Stimulated activated effector memory CD8-positive, alpha-beta T cell treated with anti-CD3 and anti-CD28 coated beads, Interleukin-12 subunit alpha, Interleukin-12 subunit beta, amount 100 ng/mL, for 72 hours (primary cell): ENCODE results near the gene SLC22A23.

ENCODE experiments used
- ATAC-seq: fragments of 150-1000 bp; cut with Tn5 transposase; 2 replicates; pipeline ENCODE4 v1.10.0; 2021
- DNase-seq, 2 donors: peaks; one replicate each; pipeline ENCODE4 v3.0.0; 2021 to 2022; ENCODE audit warnings: low spot score in 2 of 2
- H3K27ac Mint-ChIP-seq: one replicate; pipeline ENCODE4 v1.8.0; 2022; ENCODE audit warnings: mild to moderate bottlenecking, mixed read lengths
- H3K36me3 Mint-ChIP-seq: one replicate; pipeline ENCODE4 v1.8.0; 2022; ENCODE audit warnings: mild to moderate bottlenecking, mixed read lengths
- H3K4me1 Mint-ChIP-seq: one replicate; pipeline ENCODE4 v1.8.0; 2022; ENCODE audit warnings: mixed read lengths
- H3K4me3 Mint-ChIP-seq: one replicate; pipeline ENCODE4 v1.8.0; 2022; ENCODE audit warnings: mild to moderate bottlenecking, mixed read lengths
- H3K9me3 Mint-ChIP-seq: one replicate; pipeline ENCODE4 v1.8.0; 2022; ENCODE audit warnings: mixed read lengths

Gene SLC22A23

DNA sequence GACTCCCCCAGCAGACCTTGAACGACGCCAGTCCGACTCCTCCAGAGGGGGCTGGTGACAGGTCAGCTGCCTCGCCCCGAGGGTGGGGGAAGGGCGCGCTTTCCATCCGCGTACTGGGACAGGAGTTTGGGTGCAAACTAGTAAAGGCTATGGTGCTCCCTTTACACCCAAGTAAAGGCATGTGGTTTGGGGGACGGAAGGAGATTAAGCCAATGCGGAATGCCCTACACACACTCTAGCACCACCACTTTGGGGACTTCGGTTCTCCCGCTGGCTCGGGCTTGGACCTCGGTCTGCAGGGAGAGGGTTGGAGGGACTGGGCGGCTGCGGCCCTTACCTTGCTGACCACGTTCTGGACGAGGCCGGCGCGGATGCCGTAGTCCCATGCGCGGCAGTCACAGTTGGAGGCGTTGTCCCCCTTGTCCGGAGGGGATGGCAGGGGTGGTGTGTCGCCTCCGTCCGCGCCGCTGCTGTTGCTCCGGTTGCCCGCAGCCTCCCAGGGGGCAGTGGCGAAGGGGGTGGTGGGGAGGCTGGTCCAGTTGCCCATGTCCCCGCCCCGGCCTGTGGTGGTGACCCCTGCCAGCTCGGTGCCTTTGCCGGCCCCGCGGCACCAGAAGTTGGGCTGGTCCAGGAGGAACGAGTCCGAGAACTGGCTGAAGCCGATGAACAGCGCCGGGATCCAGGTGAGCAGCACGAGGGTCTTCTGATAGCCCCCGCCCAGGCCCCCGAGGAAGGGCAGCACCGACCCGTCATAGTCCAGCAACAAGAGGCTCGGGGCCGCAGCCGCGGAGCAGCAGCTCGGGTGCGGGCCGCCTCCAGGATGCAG, 1.1 kb downstream of the SLC22A23 start:
- no peaks in the 10 kb centered on the region for H3K36me3 Mint-ChIP-seq
- ATAC-seq (no peak), DNase-seq (peak in 1 of 2 donors; percentile 54)
- no peak overlapping the region for H3K4me3 Mint-ChIP-seq
- no peaks in the 10 kb centered on the region for H3K9me3 Mint-ChIP-seq
- H3K27ac Mint-ChIP-seq: no peak overlapping the region
- peaks cover 9% of the 10 kb centered on the region for H3K4me1 Mint-ChIP-seq

DNA sequence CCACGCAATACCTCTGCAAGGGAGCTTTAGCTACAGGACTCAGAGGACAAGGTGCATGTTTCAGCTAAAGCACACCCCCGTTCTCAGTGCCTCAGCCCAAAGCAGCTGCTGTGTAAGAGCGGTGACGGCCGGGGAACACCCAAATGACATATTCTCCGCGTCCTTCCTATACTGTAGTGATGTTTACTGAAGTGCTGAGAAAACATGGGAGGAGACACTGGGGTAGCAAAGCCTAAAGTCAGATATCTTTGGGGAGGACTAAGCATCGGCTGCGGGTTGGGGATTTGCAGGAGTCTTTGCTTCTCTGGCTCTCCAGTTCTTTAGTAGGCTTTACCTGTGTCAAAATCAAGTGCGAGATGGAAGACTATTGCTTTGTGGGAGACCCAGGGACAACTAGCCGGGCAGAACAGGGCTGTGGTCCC, 1.7 kb downstream of the SLC22A23 start:
- ATAC-seq: no peak

GRCh38 chr6:3454273-3455010, 2.4 kb downstream of the SLC22A23 start:
- H3K27ac Mint-ChIP-seq: no peak overlapping the region
- no peaks in the 10 kb centered on the region for H3K36me3 Mint-ChIP-seq
- H3K9me3 Mint-ChIP-seq: no peaks in the 10 kb centered on the region
- no peak overlapping the region for H3K4me3 Mint-ChIP-seq
- DNase-seq (no peak), ATAC-seq (no peak)
- H3K4me1 Mint-ChIP-seq: peaks cover 9% of the 10 kb centered on the region

More for the DNA sequence above, 1.7 kb downstream of the SLC22A23 start:
- Mint-ChIP-seq H3K4me3 (no peak overlapping the region), H3K9me3 (no peaks in the 10 kb centered on the region), H3K4me1 (peaks cover 9% of the 10 kb centered on the region), H3K36me3 (no peaks in the 10 kb centered on the region), H3K27ac (no peak overlapping the region)
- no peak for DNase-seq

- no peaks in the 10 kb centered on the region for H3K36me3 Mint-ChIP-seq
- ATAC-seq (no peak), DNase-seq (no peak)
- H3K27ac Mint-ChIP-seq: no peak overlapping the region
- H3K4me3 Mint-ChIP-seq: no peak overlapping the region
- no peaks in the 10 kb centered on the region for H3K9me3 Mint-ChIP-seq
- H3K4me1 Mint-ChIP-seq: peaks cover 9% of the 10 kb centered on the region
Observed at GRCh38 chr6:3453413-3454272, 3.2 kb downstream of the SLC22A23 start.

DNA sequence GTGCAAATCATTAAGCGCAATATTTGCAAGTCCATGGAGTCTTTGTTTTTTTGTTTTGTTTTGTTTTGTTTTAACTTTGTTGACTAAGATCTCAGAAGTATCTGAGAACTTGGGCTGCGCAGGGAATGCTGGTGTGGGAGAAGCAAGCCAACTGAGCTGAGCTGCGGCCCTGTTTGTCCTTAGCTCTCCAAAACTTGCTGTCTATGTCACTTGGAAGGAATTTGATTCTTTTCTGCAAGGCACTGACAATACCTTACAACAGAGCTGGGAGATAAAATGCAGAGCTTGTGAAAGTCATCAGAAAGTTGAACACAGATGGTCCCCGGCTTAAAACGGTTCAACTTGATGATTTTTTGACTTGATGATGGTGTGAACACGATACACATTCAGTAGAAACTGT, 5.4 kb downstream of the SLC22A23 start:
- Mint-ChIP-seq H3K27ac (no peak overlapping the region), H3K4me1 (no peaks in the 10 kb centered on the region), H3K9me3 (no peaks in the 10 kb centered on the region), H3K4me3 (no peak overlapping the region), H3K36me3 (no peaks in the 10 kb centered on the region)
- ATAC-seq: no peak
- no peak for DNase-seq

DNA sequence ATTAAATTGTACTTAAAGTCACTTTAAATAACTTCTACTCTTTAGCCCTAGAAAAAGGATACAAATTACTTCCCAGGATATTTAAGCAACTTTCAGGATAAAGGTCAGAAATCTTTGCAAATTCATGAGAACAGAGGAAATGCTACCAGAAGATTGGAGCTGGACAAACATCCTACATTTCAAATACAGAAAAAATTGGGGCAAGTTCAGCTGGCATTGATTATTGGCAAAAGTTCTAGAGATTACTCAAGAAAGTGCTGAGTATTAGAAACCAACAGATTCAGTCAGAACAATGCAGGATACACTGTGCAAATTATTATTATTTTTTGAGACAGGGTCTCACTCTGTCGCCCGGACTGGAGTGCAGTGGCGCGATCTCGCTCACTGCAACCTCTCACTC, 6.0 kb downstream of the SLC22A23 start:
- no peak overlapping the region for H3K27ac Mint-ChIP-seq
- H3K36me3 Mint-ChIP-seq: no peaks in the 10 kb centered on the region
- no peak for ATAC-seq
- H3K4me3 Mint-ChIP-seq: no peak overlapping the region
- DNase-seq: no peak
- no peaks in the 10 kb centered on the region for H3K9me3 Mint-ChIP-seq
- H3K4me1 Mint-ChIP-seq: no peaks in the 10 kb centered on the region

DNA sequence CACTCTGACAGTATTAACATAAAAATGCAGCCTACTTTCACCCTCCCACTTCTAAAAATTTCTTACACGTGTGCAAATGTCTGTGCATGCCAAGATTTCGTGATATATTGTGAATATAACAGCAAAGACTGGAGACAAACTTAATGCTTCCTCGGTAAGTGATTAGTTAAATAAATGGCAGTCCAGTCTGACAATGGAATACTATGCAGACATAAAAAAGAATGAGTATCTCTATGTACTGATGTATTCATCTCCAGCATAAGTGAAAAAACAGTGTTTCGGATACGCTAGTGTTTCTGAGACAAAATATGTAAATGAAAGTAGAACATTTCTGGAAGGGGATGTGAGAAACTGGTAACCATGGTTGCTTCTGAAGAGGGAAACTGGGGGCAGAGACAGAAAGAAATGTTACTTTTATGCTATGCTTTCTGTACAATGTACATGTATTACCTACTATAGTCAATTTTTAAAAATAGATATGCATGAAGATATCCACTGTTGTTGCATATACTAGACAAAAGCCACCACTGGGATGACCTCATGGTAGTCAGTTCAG, 7.0 kb downstream of the SLC22A23 start:
- Mint-ChIP-seq H3K9me3 (no peaks in the 10 kb centered on the region), H3K27ac (no peak overlapping the region), H3K36me3 (no peaks in the 10 kb centered on the region), H3K4me1 (no peaks in the 10 kb centered on the region), H3K4me3 (no peak overlapping the region)
- no peak for DNase-seq
- ATAC-seq: no peak

GRCh38 chr6:3449321-3449720, 7.5 kb downstream of the SLC22A23 start:
- no peak overlapping the region for H3K4me3 Mint-ChIP-seq
- ATAC-seq (no peak), DNase-seq (no peak)
- H3K36me3 Mint-ChIP-seq: no peaks in the 10 kb centered on the region
- no peaks in the 10 kb centered on the region for H3K4me1 Mint-ChIP-seq
- no peak overlapping the region for H3K27ac Mint-ChIP-seq
- no peaks in the 10 kb centered on the region for H3K9me3 Mint-ChIP-seq

DNA sequence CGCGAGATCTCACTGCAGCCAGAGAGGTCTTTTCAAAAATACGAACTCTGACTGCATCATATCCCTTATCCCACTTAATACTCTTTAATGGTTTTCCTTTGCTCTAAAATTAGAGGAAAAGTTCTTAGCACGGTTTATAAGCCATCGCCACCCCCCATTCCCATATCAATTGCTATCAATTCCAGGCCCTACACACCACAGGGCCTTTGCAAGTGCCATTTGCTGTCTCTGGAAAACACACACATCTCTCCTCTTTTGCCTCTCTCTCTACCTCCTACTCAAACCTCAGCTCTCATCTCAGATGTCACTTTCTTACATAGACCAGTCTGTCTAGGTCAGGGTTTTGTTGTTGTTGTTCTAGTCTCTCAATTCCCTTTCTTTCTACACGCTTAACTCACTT, 9.8 kb downstream of the SLC22A23 start:
- Mint-ChIP-seq H3K4me3 (no peak overlapping the region), H3K9me3 (no peaks in the 10 kb centered on the region), H3K4me1 (no peaks in the 10 kb centered on the region), H3K36me3 (no peaks in the 10 kb centered on the region), H3K27ac (no peak overlapping the region)
- DNase-seq: no peak
- no peak for ATAC-seq

- Mint-ChIP-seq H3K36me3 (no peaks in the 10 kb centered on the region), H3K27ac (no peak overlapping the region), H3K4me3 (no peak overlapping the region), H3K4me1 (no peaks in the 10 kb centered on the region), H3K9me3 (no peaks in the 10 kb centered on the region)
- DNase-seq: no peak
- ATAC-seq: no peak
Observed at GRCh38 chr6:3446184-3446583, 10.7 kb downstream of the SLC22A23 start.

- DNase-seq: no peak
- no peak for ATAC-seq
- Mint-ChIP-seq H3K36me3 (no peaks in the 10 kb centered on the region), H3K27ac (no peak overlapping the region), H3K4me3 (no peak overlapping the region), H3K9me3 (no peaks in the 10 kb centered on the region), H3K4me1 (no peaks in the 10 kb centered on the region)
Observed at GRCh38 chr6:3444276-3445088, 12.4 kb downstream of the SLC22A23 start.

DNA sequence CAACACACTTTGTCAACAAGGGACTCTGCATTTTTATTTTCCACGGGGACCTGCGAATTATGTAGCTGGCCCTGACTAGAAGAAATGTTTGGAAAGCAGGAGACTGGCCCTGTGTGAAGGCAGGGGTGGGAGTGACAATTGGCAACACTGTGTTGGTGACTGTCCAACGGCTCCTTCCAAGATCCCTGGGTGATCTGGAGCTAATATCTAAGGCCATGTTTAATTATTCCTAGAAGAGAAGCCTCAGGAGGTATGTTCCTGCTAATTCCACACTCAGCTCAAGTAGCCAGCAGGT, 13.7 kb downstream of the SLC22A23 start:
- no peak for ATAC-seq
- Mint-ChIP-seq H3K4me1 (no peaks in the 10 kb centered on the region), H3K36me3 (no peaks in the 10 kb centered on the region), H3K9me3 (no peaks in the 10 kb centered on the region), H3K4me3 (no peak overlapping the region), H3K27ac (no peak overlapping the region)
- DNase-seq: no peak

GRCh38 chr6:3442431-3443220, 14.2 kb downstream of the SLC22A23 start:
- ATAC-seq (no peak), DNase-seq (no peak)
- no peaks in the 10 kb centered on the region for H3K9me3 Mint-ChIP-seq
- H3K27ac Mint-ChIP-seq: no peak overlapping the region
- no peak overlapping the region for H3K4me3 Mint-ChIP-seq
- H3K4me1 Mint-ChIP-seq: no peaks in the 10 kb centered on the region
- no peaks in the 10 kb centered on the region for H3K36me3 Mint-ChIP-seq

DNA sequence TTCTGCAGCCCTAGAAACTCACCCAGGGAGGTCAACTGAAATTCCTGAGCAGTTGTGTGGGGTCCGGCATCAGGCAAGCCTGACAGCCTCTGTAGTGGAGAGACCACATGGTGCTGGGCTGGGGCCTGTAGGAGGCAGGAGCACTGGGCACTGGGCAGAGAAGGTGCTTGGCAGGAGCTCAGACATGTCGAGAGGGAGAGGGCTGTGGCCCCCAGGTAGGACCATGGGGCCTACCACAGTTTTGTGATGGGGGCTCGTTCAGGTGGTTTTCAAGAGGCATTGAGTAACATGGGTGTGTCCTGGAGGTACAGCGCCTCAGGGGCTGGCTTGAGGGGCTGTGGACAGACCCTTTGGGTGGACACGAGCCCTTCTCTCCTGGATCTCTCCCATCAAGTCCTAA, 15.9 kb downstream of the SLC22A23 start:
- DNase-seq (no peak), ATAC-seq (no peak)
- no peaks in the 10 kb centered on the region for H3K9me3 Mint-ChIP-seq
- no peaks in the 10 kb centered on the region for H3K4me1 Mint-ChIP-seq
- no peaks in the 10 kb centered on the region for H3K36me3 Mint-ChIP-seq
- H3K4me3 Mint-ChIP-seq: no peak overlapping the region
- no peak overlapping the region for H3K27ac Mint-ChIP-seq
